DND-41 (cell line): ENCODE results near the gene UVRAG.

Experiments
- ATAC-seq: fragments of 200-7000 bp; cut with Tn5 transposase; 3 replicates; pipeline ENCODE4 v1.9.1; 2021; ENCODE audit warnings: low read depth; ENCODE audit not compliant: insufficient read depth
- DNase-seq: peaks from one replicate; pipeline ENCODE4 v3.0.0-alpha.2; 2020
- H2AFZ ChIP-seq: 2 replicates; pipeline ENCODE4 v1.6.0; 2012; ENCODE audit warnings: low read depth, low read length
- H3K27ac ChIP-seq: 2 replicates; pipeline ENCODE4 v1.5.1; 2012; ENCODE audit warnings: low read length, inconsistent platforms
- H3K27me3 ChIP-seq: fragments of 200-600 bp; sonication (generic); 2 replicates; pipeline ENCODE4 v1.6.0; 2012; ENCODE audit warnings: low read length, mild to moderate bottlenecking, inconsistent platforms; ENCODE audit not compliant: insufficient read depth, poor library complexity
- H3K36me3 ChIP-seq: 2 replicates; pipeline ENCODE4 v1.5.1; 2012; ENCODE audit warnings: low read length, inconsistent platforms; ENCODE audit not compliant: insufficient read depth
- H3K4me1 ChIP-seq: 2 replicates; pipeline ENCODE4 v1.5.1; 2012; ENCODE audit warnings: mild to moderate bottlenecking, low read length; ENCODE audit not compliant: insufficient read depth
- H3K4me2 ChIP-seq: 2 replicates; pipeline ENCODE4 v1.6.0; 2012; ENCODE audit warnings: mild to moderate bottlenecking, moderate library complexity, low read length, inconsistent platforms; ENCODE audit not compliant: insufficient read depth
- H3K4me3 ChIP-seq, 2 experiments: fragments of 200-600 bp in 1 of 2; shearing (Covaris generic) in 1 of 2; 2 replicates each; pipeline ENCODE4 v1.5.1; 2012 to 2016; ENCODE audit warnings: inconsistent platforms in 2 of 2, low read length in 2 of 2, mild to moderate bottlenecking in 2 of 2, low read depth in 1 of 2, moderate library complexity in 1 of 2
- H3K79me2 ChIP-seq: 2 replicates; pipeline ENCODE4 v1.6.0; 2012; ENCODE audit warnings: low read length, inconsistent platforms; ENCODE audit not compliant: insufficient read depth
- H3K9ac ChIP-seq: 2 replicates; pipeline ENCODE4 v1.6.0; 2012; ENCODE audit warnings: low read depth, mild to moderate bottlenecking, inconsistent platforms, low read length, moderate library complexity
- H3K9me3 ChIP-seq: 2 replicates; pipeline ENCODE4 v1.5.1; 2012; ENCODE audit warnings: low read length, moderate library complexity, mild to moderate bottlenecking, inconsistent platforms; ENCODE audit not compliant: insufficient read depth, severe bottlenecking
- H4K20me1 ChIP-seq: 2 replicates; pipeline ENCODE4 v1.6.0; 2012; ENCODE audit warnings: low read length; ENCODE audit not compliant: insufficient read depth
- EZH2 ChIP-seq: IDR thresholded peaks from 3 replicates; pipeline ENCODE4 v1.6.1; 2012; ENCODE audit warnings: borderline replicate concordance, low read depth, mild to moderate bottlenecking, moderate library complexity, low read length, inconsistent platforms; ENCODE audit not compliant: severe bottlenecking
- TF ChIP-seq, protein P1 (sequence below): IDR thresholded peaks from 2 replicates; pipeline ENCODE4 v1.5.1; 2012; ENCODE audit warnings: borderline replicate concordance, low read length, moderate library complexity, mild to moderate bottlenecking; ENCODE audit not compliant: poor library complexity, severe bottlenecking; ENCODE audit errors: extremely low read depth

UVRAG gene

GRCh38 chr11:75853971-75854370 is 39.0 kb downstream of the UVRAG start:
- H3K79me2 ChIP-seq = peaks cover 16% of the 10 kb centered on the region

DNA sequence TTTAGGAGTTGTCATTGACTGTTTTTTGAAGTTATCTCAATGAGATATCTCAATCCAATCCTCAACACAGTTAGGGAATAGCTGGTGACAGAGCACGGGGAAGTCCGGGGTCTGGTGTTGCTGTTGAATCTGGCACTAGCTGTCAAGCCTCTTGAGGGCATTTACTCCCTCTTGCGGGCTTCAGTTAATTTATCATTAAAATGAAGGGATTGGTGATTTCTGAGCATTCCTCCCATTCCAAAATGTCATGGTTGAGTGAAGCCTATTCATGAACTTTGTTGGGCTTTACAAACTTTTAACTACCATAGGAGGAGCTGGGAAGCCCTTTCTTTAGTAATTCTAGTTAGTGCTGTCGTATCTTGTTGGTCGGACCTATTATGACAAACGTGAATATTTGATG is 40.2 kb downstream of the UVRAG start:
- no peak overlapping the region for H3K9ac ChIP-seq
- H3K4me3 ChIP-seq = no peak overlapping the region
- peaks cover 15% of the 10 kb centered on the region; the same call in 1 of the 2 replicates for H3K36me3 ChIP-seq
- no peaks in the 10 kb centered on the region for H3K9me3 ChIP-seq
- ATAC-seq (no peak), DNase-seq (no peak)
- no peak for TF ChIP-seq EZH2
- TF ChIP-seq, protein P1, sequence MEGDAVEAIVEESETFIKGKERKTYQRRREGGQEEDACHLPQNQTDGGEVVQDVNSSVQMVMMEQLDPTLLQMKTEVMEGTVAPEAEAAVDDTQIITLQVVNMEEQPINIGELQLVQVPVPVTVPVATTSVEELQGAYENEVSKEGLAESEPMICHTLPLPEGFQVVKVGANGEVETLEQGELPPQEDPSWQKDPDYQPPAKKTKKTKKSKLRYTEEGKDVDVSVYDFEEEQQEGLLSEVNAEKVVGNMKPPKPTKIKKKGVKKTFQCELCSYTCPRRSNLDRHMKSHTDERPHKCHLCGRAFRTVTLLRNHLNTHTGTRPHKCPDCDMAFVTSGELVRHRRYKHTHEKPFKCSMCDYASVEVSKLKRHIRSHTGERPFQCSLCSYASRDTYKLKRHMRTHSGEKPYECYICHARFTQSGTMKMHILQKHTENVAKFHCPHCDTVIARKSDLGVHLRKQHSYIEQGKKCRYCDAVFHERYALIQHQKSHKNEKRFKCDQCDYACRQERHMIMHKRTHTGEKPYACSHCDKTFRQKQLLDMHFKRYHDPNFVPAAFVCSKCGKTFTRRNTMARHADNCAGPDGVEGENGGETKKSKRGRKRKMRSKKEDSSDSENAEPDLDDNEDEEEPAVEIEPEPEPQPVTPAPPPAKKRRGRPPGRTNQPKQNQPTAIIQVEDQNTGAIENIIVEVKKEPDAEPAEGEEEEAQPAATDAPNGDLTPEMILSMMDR = no peak
- H3K27ac ChIP-seq = no peak overlapping the region
- H2AFZ ChIP-seq = no peak overlapping the region
- no peaks in the 10 kb centered on the region for H3K27me3 ChIP-seq
- H4K20me1 ChIP-seq = peaks cover 10% of the 10 kb centered on the region
- H3K79me2 ChIP-seq = peaks cover 12% of the 10 kb centered on the region
- H3K4me2 ChIP-seq = no peak overlapping the region
- H3K4me1 ChIP-seq = no peaks in the 10 kb centered on the region

More at GRCh38 chr11:75853971-75854370, 39.0 kb downstream of the UVRAG start:
- ATAC-seq (no peak), DNase-seq (no peak)
- Histone ChIP-seq H3K9ac (no peak overlapping the region), H4K20me1 (peaks cover 16% of the 10 kb centered on the region), H3K27me3 (no peaks in the 10 kb centered on the region), H3K36me3 (peaks cover 15% of the 10 kb centered on the region; the same call in 1 of the 2 replicates), H3K27ac (no peak overlapping the region), H2AFZ (no peak overlapping the region), H3K4me3 (no peak overlapping the region), H3K4me1 (no peaks in the 10 kb centered on the region), H3K4me2 (no peak overlapping the region), H3K9me3 (no peaks in the 10 kb centered on the region)
- no peak for TF ChIP-seq EZH2
- TF ChIP-seq, protein P1 = no peak

- Histone ChIP-seq H3K9me3 (no peaks in the 10 kb centered on the region), H3K4me3 (no peak overlapping the region), H3K9ac (no peak overlapping the region), H3K4me2 (no peak overlapping the region), H4K20me1 (peaks cover 8% of the 10 kb centered on the region; the same call in 1 of the 2 replicates), H3K27ac (no peak overlapping the region), H3K4me1 (no peaks in the 10 kb centered on the region), H2AFZ (no peak overlapping the region), H3K79me2 (peaks cover 10% of the 10 kb centered on the region; the same call in 1 of the 2 replicates), H3K27me3 (no peaks in the 10 kb centered on the region), H3K36me3 (peaks cover 20% of the 10 kb centered on the region; the same call in 1 of the 2 replicates)
- DNase-seq = no peak
- no peak for ATAC-seq
- TF ChIP-seq EZH2 = no peak
- TF ChIP-seq, protein P1 = no peak
Observed at GRCh38 chr11:75856912-75857311, 41.9 kb downstream of the UVRAG start.

GRCh38 chr11:75858042-75858441 is 43.0 kb downstream of the UVRAG start:
- Histone ChIP-seq H2AFZ (no peak overlapping the region), H3K79me2 (peaks cover 10% of the 10 kb centered on the region; the same call in 1 of the 2 replicates), H3K4me1 (no peaks in the 10 kb centered on the region), H3K27me3 (no peaks in the 10 kb centered on the region), H3K9ac (no peak overlapping the region), H3K27ac (no peak overlapping the region), H4K20me1 (peaks cover 8% of the 10 kb centered on the region; the same call in 1 of the 2 replicates), H3K36me3 (peaks cover 19% of the 10 kb centered on the region; the same call in 1 of the 2 replicates), H3K4me2 (no peak overlapping the region), H3K4me3 (no peak overlapping the region), H3K9me3 (no peaks in the 10 kb centered on the region)
- no peak for TF ChIP-seq EZH2
- TF ChIP-seq, protein P1 = no peak
- ATAC-seq = no peak
- DNase-seq = no peak
